ENCODE results near the gene POLR2L.

POLR2L gene

DNA sequence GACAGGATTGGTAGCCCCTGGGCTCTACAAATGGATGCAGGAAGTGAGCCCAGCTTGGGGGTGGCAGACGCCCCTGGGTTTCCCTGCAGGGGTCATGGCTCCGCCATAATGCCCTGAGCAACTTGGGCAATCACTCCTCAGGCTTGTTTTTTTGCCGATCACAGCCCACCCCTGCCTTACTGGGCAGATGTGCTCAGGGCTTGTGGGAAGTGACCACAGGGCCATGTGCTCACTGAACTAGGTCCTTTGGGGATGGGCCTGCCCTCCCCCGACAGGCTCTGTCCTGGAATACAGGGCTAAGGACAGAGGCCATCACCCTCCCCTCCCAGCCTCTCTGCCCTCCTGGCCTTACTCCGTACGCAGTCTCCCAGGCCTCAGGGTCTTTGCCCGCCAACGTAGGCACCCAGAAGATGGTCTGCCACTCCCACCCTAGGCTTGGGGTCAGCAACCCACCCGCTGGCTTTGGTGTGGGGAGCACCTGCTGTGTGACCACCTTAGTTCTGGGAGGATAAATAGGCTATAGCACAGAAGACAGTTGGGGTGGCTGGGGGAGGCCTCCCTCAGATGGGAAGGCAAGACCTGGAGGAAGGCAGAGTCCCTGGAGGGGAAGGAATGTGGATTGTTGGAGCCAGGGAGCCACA lies 28.8 kb downstream of the POLR2L start:
- H3K4me3 ChIP-seq (ENCODE audit: low read depth in 1 of 2, low read length in 1 of 2), result no peak overlapping the region
- H3K27ac ChIP-seq, result no peak overlapping the region
- no peaks in the 10 kb centered on the region for H3K27me3 ChIP-seq
- TF ChIP-seq, protein P1, sequence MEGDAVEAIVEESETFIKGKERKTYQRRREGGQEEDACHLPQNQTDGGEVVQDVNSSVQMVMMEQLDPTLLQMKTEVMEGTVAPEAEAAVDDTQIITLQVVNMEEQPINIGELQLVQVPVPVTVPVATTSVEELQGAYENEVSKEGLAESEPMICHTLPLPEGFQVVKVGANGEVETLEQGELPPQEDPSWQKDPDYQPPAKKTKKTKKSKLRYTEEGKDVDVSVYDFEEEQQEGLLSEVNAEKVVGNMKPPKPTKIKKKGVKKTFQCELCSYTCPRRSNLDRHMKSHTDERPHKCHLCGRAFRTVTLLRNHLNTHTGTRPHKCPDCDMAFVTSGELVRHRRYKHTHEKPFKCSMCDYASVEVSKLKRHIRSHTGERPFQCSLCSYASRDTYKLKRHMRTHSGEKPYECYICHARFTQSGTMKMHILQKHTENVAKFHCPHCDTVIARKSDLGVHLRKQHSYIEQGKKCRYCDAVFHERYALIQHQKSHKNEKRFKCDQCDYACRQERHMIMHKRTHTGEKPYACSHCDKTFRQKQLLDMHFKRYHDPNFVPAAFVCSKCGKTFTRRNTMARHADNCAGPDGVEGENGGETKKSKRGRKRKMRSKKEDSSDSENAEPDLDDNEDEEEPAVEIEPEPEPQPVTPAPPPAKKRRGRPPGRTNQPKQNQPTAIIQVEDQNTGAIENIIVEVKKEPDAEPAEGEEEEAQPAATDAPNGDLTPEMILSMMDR (IDR thresholded peaks at IDR 0.05), result no peak
- H3K9me3 ChIP-seq, result no peaks in the 10 kb centered on the region
- peaks cover 30% of the 10 kb centered on the region in 2 experiments for H3K4me1 ChIP-seq (ENCODE audit: control insufficient read depth in 1 of 2, insufficient read depth in 1 of 2, low read depth in 1 of 2, low read length in 1 of 2)
- H3K36me3 ChIP-seq, result peaks cover 19% of the 10 kb centered on the region

DNA sequence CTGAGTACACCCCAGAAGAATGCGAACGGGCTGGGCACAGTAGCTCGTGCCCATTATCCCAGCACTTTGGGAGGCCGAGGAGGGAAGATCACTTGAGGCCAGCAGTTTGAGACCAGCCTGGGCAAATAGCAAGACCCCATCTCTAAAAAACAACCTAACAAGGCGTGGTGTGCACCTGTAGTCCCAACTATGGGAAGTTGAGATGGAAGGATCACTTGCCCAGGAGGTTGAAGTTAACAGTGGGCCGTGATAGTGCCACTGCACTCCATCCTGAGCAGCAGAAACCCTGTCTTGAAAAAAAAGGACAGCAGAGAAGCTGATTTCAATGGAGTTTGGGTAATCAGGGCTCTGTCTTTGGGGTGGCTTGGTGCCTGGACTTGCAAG lies 29.3 kb downstream of the POLR2L start:
- Histone ChIP-seq H3K9me3 (no peaks in the 10 kb centered on the region), H3K4me1 (ENCODE audit: control insufficient read depth in 1 of 2, insufficient read depth in 1 of 2, low read depth in 1 of 2, low read length in 1 of 2) (peaks cover 28 to 31% of the 10 kb centered on the region in 2 experiments), H3K27ac (no peak overlapping the region), H3K4me3 (ENCODE audit: low read depth in 1 of 2, low read length in 1 of 2) (no peak overlapping the region), H3K36me3 (peaks cover 19% of the 10 kb centered on the region), H3K27me3 (no peaks in the 10 kb centered on the region)
- TF ChIP-seq, protein P1 (IDR thresholded peaks at IDR 0.05), result no peak

DNA sequence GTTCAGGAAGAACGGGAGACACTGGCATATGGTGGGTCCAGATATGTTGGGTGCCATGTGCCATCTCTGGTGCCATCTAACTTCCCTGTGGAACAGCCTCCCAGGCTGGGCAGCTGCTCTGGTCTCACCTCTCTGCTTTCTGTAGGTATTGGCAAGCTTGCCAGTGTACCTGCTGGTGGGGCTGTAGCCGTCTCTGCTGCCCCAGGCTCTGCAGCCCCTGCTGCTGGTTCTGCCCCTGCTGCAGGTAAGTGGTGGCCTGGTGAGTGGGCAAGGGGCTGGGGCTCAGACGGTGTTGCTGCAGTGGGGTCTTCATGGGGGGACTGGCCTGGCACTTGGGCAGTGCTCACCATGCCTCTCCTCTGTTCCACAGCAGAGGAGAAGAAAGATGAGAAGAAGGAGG lies 29.9 kb downstream of the POLR2L start:
- TF ChIP-seq, protein P1 (IDR thresholded peaks at IDR 0.05), result no peak
- Histone ChIP-seq H3K36me3 (peaks cover 19% of the 10 kb centered on the region), H3K4me3 (ENCODE audit: low read depth in 1 of 2, low read length in 1 of 2) (no peak overlapping the region)

DNA sequence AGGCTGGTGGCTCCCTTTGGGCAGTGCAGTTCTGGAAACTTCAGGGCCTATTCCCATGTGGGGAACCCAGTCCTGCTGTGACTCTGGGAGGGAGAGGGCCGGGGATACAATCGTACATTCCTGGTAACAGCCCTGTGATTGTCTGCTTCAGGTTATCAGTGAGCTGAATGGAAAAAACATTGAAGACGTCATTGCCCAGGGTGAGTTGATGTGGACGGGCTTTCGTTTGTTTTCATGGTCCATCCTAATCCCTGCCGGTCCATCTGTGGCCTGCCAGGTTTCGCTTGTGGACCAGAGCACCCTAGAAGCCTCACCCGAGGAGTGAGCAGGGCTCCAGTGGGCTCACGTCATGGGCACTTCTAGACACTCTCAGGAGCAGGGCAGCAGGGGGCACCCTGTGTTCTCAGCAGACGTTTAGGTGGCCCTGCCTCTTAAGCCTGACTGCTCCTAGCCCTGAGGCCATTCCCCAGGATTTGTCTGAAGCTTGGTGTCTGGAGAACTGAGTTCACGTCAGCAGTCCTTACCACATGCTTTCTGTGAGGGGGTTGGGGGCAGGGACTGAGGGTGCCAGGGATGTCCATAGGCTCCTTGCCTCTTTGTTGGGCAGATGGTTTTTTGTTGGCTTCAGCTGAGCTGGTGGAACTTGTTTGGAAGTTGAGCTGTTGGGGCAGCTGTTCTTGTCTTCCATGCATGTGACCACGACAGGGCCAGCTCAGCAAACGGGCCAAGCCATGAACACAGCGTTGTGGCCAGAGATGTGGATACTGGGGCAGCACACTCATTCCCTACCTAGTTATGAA lies 30.7 kb downstream of the POLR2L start:
- no peak overlapping the region for H3K27ac ChIP-seq
- no peaks in the 10 kb centered on the region for H3K27me3 ChIP-seq
- H3K36me3 ChIP-seq, result peaks cover 19% of the 10 kb centered on the region
- TF ChIP-seq, protein P1 (IDR thresholded peaks at IDR 0.05), result no peak
- H3K4me3 ChIP-seq (ENCODE audit: low read depth in 1 of 2, low read length in 1 of 2), result no peak overlapping the region
- H3K4me1 ChIP-seq (ENCODE audit: control insufficient read depth in 1 of 2, insufficient read depth in 1 of 2, low read depth in 1 of 2, low read length in 1 of 2), result peaks cover 27 to 31% of the 10 kb centered on the region in 2 experiments
- H3K9me3 ChIP-seq, result no peaks in the 10 kb centered on the region

More for the DNA sequence above, 29.9 kb downstream of the POLR2L start:
- Histone ChIP-seq H3K9me3 (no peaks in the 10 kb centered on the region), H3K27me3 (no peaks in the 10 kb centered on the region), H3K27ac (no peak overlapping the region), H3K4me1 (ENCODE audit: control insufficient read depth in 1 of 2, insufficient read depth in 1 of 2, low read depth in 1 of 2, low read length in 1 of 2) (peaks cover 27 to 31% of the 10 kb centered on the region in 2 experiments)

DNA sequence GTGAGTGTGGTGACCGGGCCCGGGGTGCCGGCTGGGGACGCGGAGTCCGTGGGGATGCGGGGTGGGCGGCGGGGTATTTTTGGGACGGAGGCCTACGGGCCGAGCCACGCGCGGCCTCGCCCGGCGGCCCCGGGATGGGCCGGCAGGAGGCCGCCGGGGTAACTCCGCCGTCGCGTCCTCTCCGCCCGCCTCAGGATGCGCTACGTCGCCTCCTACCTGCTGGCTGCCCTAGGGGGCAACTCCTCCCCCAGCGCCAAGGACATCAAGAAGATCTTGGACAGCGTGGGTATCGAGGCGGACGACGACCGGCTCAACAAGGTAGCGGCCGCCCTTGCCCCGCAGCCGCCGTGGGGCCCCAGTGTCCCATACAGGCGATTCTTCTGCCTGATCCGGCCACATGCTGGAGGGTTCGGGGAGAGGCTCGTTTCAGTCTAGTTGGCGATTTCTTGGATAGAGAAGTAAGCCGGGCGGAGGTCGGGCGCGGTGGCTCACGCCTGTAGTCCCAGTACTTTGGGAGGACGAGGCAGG lies 32.2 kb downstream of the POLR2L start:
- Histone ChIP-seq H3K4me1 (ENCODE audit: control insufficient read depth in 1 of 2, insufficient read depth in 1 of 2, low read depth in 1 of 2, low read length in 1 of 2) (peaks cover 33 to 37% of the 10 kb centered on the region in 2 experiments), H3K27ac (peak overlapping the region; percentile 93), H3K4me3 (ENCODE audit: low read depth in 1 of 2, low read length in 1 of 2) (peak overlapping the region; percentile 59 to 98), H3K27me3 (no peaks in the 10 kb centered on the region), H3K9me3 (no peaks in the 10 kb centered on the region), H3K36me3 (peaks cover 19% of the 10 kb centered on the region)
- TF ChIP-seq, protein P1 (IDR thresholded peaks at IDR 0.05), result no peak

Data from neutrophil (primary cell).